Parathyroid adenoma (tissue), 2 donors: ENCODE results near the gene RGS10.

Experiments
- H2AFZ ChIP-seq: fragments of 300-600 bp; sonication (generic); one replicate; pipeline ENCODE4 v1.7.0; 2017; ENCODE audit warnings: antibody characterized with exemption, mild to moderate bottlenecking
- H3K27ac ChIP-seq: fragments of 300-600 bp; sonication (generic); one replicate; pipeline ENCODE4 v1.7.0; 2017
- H3K27me3 ChIP-seq: fragments of 300-600 bp; sonication (generic); one replicate; pipeline ENCODE4 v1.7.0; 2017; ENCODE audit warnings: low read length; ENCODE audit not compliant: control insufficient read depth, insufficient read depth
- H3K36me3 ChIP-seq: fragments of 300-600 bp; sonication (generic); one replicate; pipeline ENCODE4 v1.7.0; 2017; ENCODE audit warnings: low read length; ENCODE audit not compliant: control insufficient read depth, insufficient read depth
- H3K4me1 ChIP-seq: fragments of 300-600 bp; sonication (generic); one replicate; pipeline ENCODE4 v1.7.0; 2017; ENCODE audit warnings: control low read depth
- H3K4me2 ChIP-seq: fragments of 300-600 bp; sonication (generic); one replicate; pipeline ENCODE4 v1.7.0; 2017; ENCODE audit warnings: low read length
- H3K4me3 ChIP-seq: fragments of 300-600 bp; sonication (generic); one replicate; pipeline ENCODE4 v1.7.0; 2017; ENCODE audit warnings: low read depth, low read length
- H3K79me2 ChIP-seq: fragments of 300-600 bp; sonication (generic); one replicate; pipeline ENCODE4 v1.7.0; 2017; ENCODE audit warnings: control low read depth
- H3K9ac ChIP-seq: fragments of 300-600 bp; sonication (generic); one replicate; pipeline ENCODE4 v1.7.0; 2017; ENCODE audit warnings: mild to moderate bottlenecking
- H3K9me3 ChIP-seq: fragments of 300-600 bp; sonication (generic); one replicate; pipeline ENCODE4 v1.7.0; 2017; ENCODE audit warnings: low read length; ENCODE audit not compliant: control insufficient read depth
- CTCF ChIP-seq: fragments of 300-600 bp; sonication (generic); IDR thresholded peaks from one replicate; pipeline ENCODE4 v1.7.0; 2017; ENCODE audit warnings: antibody characterized with exemption, mild to moderate bottlenecking
- donor health status: primary hyperparathyroidism.

Gene RGS10

GRCh38 chr10:119515511-119516045 is 26.9 kb downstream of the RGS10 start:
- H2AFZ ChIP-seq, result no peak overlapping the region
- no peaks in the 10 kb centered on the region for H3K4me1 ChIP-seq
- H3K27me3 ChIP-seq, result no peaks in the 10 kb centered on the region
- H3K9me3 ChIP-seq, result no peaks in the 10 kb centered on the region
- no peak overlapping the region for H3K27ac ChIP-seq
- TF ChIP-seq CTCF, result no peak
- no peaks in the 10 kb centered on the region for H3K79me2 ChIP-seq
- no peak overlapping the region for H3K4me2 ChIP-seq
- H3K4me3 ChIP-seq, result no peak overlapping the region
- H3K9ac ChIP-seq, result no peak overlapping the region
- H3K36me3 ChIP-seq, result no peaks in the 10 kb centered on the region

- Histone ChIP-seq H3K4me1 (no peaks in the 10 kb centered on the region), H3K27ac (no peak overlapping the region), H3K9ac (no peak overlapping the region), H3K27me3 (no peaks in the 10 kb centered on the region), H2AFZ (no peak overlapping the region), H3K4me3 (no peak overlapping the region), H3K36me3 (no peaks in the 10 kb centered on the region), H3K4me2 (no peak overlapping the region), H3K9me3 (no peaks in the 10 kb centered on the region), H3K79me2 (no peaks in the 10 kb centered on the region)
- no peak for TF ChIP-seq CTCF
Measured at GRCh38 chr10:119514819-119515218, 27.7 kb downstream of the RGS10 start.

GRCh38 chr10:119511828-119512515 is 30.5 kb downstream of the RGS10 start:
- H3K4me2 ChIP-seq, result no peak overlapping the region
- H3K36me3 ChIP-seq, result no peaks in the 10 kb centered on the region
- H3K9me3 ChIP-seq, result no peaks in the 10 kb centered on the region
- H3K27ac ChIP-seq, result no peak overlapping the region
- no peaks in the 10 kb centered on the region for H3K27me3 ChIP-seq
- no peaks in the 10 kb centered on the region for H3K4me1 ChIP-seq
- no peak overlapping the region for H2AFZ ChIP-seq
- H3K79me2 ChIP-seq, result no peaks in the 10 kb centered on the region
- TF ChIP-seq CTCF, result no peak
- no peak overlapping the region for H3K9ac ChIP-seq
- no peak overlapping the region for H3K4me3 ChIP-seq

- no peaks in the 10 kb centered on the region for H3K27me3 ChIP-seq
- no peaks in the 10 kb centered on the region for H3K4me1 ChIP-seq
- no peaks in the 10 kb centered on the region for H3K9me3 ChIP-seq
- H3K4me2 ChIP-seq, result no peak overlapping the region
- TF ChIP-seq CTCF, result no peak
- H2AFZ ChIP-seq, result no peak overlapping the region
- H3K9ac ChIP-seq, result no peak overlapping the region
- no peak overlapping the region for H3K27ac ChIP-seq
- no peaks in the 10 kb centered on the region for H3K36me3 ChIP-seq
- no peaks in the 10 kb centered on the region for H3K79me2 ChIP-seq
- no peak overlapping the region for H3K4me3 ChIP-seq
Measured at GRCh38 chr10:119509909-119510451, 32.5 kb downstream of the RGS10 start.

GRCh38 chr10:119507115-119507514 is 35.4 kb downstream of the RGS10 start:
- Histone ChIP-seq H3K36me3 (no peaks in the 10 kb centered on the region), H3K4me3 (no peak overlapping the region), H3K9ac (no peak overlapping the region), H3K27ac (no peak overlapping the region), H3K4me2 (no peak overlapping the region), H3K27me3 (no peaks in the 10 kb centered on the region), H3K9me3 (no peaks in the 10 kb centered on the region), H2AFZ (no peak overlapping the region), H3K79me2 (no peaks in the 10 kb centered on the region), H3K4me1 (no peaks in the 10 kb centered on the region)
- no peak for TF ChIP-seq CTCF
